ENCODE data around the gene MTUS2. TPM values are rescaled to one million over a fixed set of nuclear protein-coding genes. Genes with fewer than 3 reads are reported as not detected.

MTUS2 gene
- total and polyA plus RNA-seq, 2 donors (not counting 3 experiments of a cell fraction or from before 2014, with no cell fraction given) = not detected

- no peak overlapping the region for H2AFZ ChIP-seq (ENCODE audit: low read depth, low read length)
- no peaks in the 10 kb centered on the region for H3K36me3 ChIP-seq (ENCODE audit: control insufficient read depth in 2 of 2, extremely low read depth in 1 of 2, insufficient read depth in 2 of 2, low read length in 2 of 2)
- POLR2A ChIA-PET = no interaction called here
- no peaks in the 10 kb centered on the region for H3K9me3 ChIP-seq (replicated peaks; ENCODE audit: control insufficient read depth, insufficient read depth, low read length)
- BruUV-seq (replicated peaks) = no TSS peak
- no peaks in the 10 kb centered on the region for H3K79me2 ChIP-seq (ENCODE audit: control insufficient read depth, insufficient read depth, low read length)
- no peak overlapping the region for H3K27ac ChIP-seq (ENCODE audit: insufficient read depth, low read depth, low read length)
- DNase-seq (ENCODE audit: low read depth, low spot score) = no peak
- peaks cover 0 to 2% of the 10 kb centered on the region in 2 experiments for H3K27me3 ChIP-seq (ENCODE audit: control insufficient read depth in 2 of 2, insufficient read depth in 2 of 2, low read length in 2 of 2)
- no peaks in the 10 kb centered on the region for H3K9me1 ChIP-seq (replicated peaks; ENCODE audit: control insufficient read depth, extremely low read depth, insufficient read depth, low read length)
- intact Hi-C loops (cut with micrococcal nuclease) = no loop called here
- TF ChIP-seq, protein P1, sequence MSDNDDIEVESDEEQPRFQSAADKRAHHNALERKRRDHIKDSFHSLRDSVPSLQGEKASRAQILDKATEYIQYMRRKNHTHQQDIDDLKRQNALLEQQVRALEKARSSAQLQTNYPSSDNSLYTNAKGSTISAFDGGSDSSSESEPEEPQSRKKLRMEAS (IDR thresholded peaks at IDR 0.05; ENCODE audit: insufficient read depth, insufficient read length) = no peak
- TF ChIP-seq GATA2 (IDR thresholded peaks at IDR 0.05; ENCODE audit: insufficient read depth, insufficient read length, low read depth, low read length) = no peak
- TF ChIP-seq POLR2AphosphoS5 (IDR thresholded peaks at IDR 0.05; ENCODE audit: insufficient read depth, low read depth, low read length) = no peak
- TF ChIP-seq POLR2A (IDR thresholded peaks at IDR 0.05; ENCODE audit: low read depth, low read length) = no peak
- TF ChIP-seq CTCF (IDR thresholded peaks at IDR 0.05; ENCODE audit: extremely low read depth in 1 of 2, insufficient read depth in 1 of 2, low read depth in 1 of 2, low read length in 2 of 2) = no peak
- TF ChIP-seq FOS (IDR thresholded peaks at IDR 0.05; ENCODE audit: borderline replicate concordance, insufficient read depth, low read length) = no peak
- H3K4me2 ChIP-seq (ENCODE audit: insufficient read depth, low read length) = no peak overlapping the region
- no peak for FAIRE-seq
- dilution Hi-C loops (cut with MboI; ENCODE audit: extremely low pct_ligation_motif_present, low sequenced_read_pairs) = no loop called here
- CTCF ChIA-PET = interaction anchor here (1.1 kb wide), 1 partner anchor 18 kb away, joined by 3 read pairs; no protein-coding TSS in a partner anchor
- no peaks in the 10 kb centered on the region for H4K20me1 ChIP-seq (replicated peaks; ENCODE audit: control insufficient read depth, extremely low read depth, insufficient read depth, low read length)
- H3K4me3 ChIP-seq (replicated peaks in 1 of 3; ENCODE audit: insufficient read depth in 1 of 3, low read depth in 1 of 3, low read length in 3 of 3) = no peak overlapping the region
- H3K4me1 ChIP-seq (ENCODE audit: control insufficient read depth, extremely low read depth, insufficient read depth, low read length) = no peaks in the 10 kb centered on the region
- no peak overlapping the region for H3K9ac ChIP-seq (replicated peaks; ENCODE audit: extremely low read depth, insufficient read depth, low read length)
Measured at GRCh38 chr13:28778308-28779215, 41.6 kb upstream of the MTUS2 start.
